WTC11 (cell line): ENCODE measurements around the gene RPS6KA5.

Experiments
- RELA ChIP-seq: sonication (generic); formaldehyde crosslinking; IDR thresholded peaks from 2 replicates; pipeline ENCODE4 v1.8.1; 2022; ENCODE audit warnings: missing genetic modification reagents, mild to moderate bottlenecking, borderline replicate concordance
- ZNF317 ChIP-seq: sonication (generic); formaldehyde crosslinking; IDR thresholded peaks from 2 replicates; pipeline ENCODE4 v1.8.1; 2023; ENCODE audit warnings: low read depth, mild to moderate bottlenecking, moderate library complexity, missing genetic modification reagents, borderline replicate concordance
- TF ChIP-seq, protein P1 (sequence below): sonication (generic); formaldehyde crosslinking; IDR thresholded peaks from 2 replicates; pipeline ENCODE4 v1.8.0; 2023; ENCODE audit warnings: mild to moderate bottlenecking, missing genetic modification reagents
- TF ChIP-seq, protein P2 (sequence below): sonication (generic); formaldehyde crosslinking; IDR thresholded peaks from 2 replicates; pipeline ENCODE4 v1.8.1; 2023; ENCODE audit warnings: mild to moderate bottlenecking, missing genetic modification reagents, borderline replicate concordance
- TF ChIP-seq, protein P3 (sequence below): sonication (generic); formaldehyde crosslinking; conservative IDR thresholded peaks from 2 replicates; pipeline ENCODE4 v1.8.1; 2022; ENCODE audit warnings: mild to moderate bottlenecking, missing genetic modification reagents

DNA sequence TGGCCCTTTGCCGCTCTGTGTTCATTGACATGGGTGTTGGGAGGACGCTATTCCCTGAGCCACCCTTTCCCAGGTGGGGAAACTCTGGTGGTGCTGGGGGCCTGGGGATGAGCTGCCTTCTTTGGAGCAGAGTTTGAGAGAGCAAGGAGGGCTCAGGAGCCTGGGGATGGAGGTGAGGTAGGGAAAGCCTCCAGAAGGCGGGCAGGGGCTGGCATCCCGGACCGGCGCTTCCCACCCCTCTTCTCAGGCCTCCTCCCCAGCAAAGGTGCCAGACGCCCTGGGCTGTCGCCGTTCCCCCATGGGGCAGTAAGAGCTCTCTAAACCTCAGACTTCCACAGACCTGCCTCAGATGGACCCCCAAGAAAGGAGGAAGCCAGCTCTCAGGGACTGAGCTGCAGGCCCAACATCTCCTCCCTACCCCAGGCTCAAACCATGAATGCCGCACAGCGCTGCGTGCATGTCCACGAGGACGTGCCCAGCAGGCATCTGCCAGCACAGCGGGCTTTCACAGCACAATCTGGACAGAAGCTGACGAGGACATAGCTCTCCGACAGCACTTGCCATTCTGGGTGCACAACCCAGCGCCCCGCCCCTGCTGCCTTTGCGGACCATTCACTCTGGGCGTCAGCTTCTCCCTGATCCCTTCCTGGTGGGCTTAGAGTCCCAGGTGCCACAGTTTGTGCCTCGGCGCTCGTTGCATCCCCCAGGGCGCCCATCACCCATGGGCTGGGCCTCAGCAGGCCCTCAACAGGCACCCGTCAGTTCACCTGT is 229.3 kb downstream of the RPS6KA5 start:
- TF ChIP-seq, protein P1, sequence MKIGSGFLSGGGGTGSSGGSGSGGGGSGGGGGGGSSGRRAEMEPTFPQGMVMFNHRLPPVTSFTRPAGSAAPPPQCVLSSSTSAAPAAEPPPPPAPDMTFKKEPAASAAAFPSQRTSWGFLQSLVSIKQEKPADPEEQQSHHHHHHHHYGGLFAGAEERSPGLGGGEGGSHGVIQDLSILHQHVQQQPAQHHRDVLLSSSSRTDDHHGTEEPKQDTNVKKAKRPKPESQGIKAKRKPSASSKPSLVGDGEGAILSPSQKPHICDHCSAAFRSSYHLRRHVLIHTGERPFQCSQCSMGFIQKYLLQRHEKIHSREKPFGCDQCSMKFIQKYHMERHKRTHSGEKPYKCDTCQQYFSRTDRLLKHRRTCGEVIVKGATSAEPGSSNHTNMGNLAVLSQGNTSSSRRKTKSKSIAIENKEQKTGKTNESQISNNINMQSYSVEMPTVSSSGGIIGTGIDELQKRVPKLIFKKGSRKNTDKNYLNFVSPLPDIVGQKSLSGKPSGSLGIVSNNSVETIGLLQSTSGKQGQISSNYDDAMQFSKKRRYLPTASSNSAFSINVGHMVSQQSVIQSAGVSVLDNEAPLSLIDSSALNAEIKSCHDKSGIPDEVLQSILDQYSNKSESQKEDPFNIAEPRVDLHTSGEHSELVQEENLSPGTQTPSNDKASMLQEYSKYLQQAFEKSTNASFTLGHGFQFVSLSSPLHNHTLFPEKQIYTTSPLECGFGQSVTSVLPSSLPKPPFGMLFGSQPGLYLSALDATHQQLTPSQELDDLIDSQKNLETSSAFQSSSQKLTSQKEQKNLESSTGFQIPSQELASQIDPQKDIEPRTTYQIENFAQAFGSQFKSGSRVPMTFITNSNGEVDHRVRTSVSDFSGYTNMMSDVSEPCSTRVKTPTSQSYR (CRISPR knock-in tag): no peak
- TF ChIP-seq ZNF317 (CRISPR knock-in tag) (no peak), RELA (no peak)
- TF ChIP-seq, protein P2, sequence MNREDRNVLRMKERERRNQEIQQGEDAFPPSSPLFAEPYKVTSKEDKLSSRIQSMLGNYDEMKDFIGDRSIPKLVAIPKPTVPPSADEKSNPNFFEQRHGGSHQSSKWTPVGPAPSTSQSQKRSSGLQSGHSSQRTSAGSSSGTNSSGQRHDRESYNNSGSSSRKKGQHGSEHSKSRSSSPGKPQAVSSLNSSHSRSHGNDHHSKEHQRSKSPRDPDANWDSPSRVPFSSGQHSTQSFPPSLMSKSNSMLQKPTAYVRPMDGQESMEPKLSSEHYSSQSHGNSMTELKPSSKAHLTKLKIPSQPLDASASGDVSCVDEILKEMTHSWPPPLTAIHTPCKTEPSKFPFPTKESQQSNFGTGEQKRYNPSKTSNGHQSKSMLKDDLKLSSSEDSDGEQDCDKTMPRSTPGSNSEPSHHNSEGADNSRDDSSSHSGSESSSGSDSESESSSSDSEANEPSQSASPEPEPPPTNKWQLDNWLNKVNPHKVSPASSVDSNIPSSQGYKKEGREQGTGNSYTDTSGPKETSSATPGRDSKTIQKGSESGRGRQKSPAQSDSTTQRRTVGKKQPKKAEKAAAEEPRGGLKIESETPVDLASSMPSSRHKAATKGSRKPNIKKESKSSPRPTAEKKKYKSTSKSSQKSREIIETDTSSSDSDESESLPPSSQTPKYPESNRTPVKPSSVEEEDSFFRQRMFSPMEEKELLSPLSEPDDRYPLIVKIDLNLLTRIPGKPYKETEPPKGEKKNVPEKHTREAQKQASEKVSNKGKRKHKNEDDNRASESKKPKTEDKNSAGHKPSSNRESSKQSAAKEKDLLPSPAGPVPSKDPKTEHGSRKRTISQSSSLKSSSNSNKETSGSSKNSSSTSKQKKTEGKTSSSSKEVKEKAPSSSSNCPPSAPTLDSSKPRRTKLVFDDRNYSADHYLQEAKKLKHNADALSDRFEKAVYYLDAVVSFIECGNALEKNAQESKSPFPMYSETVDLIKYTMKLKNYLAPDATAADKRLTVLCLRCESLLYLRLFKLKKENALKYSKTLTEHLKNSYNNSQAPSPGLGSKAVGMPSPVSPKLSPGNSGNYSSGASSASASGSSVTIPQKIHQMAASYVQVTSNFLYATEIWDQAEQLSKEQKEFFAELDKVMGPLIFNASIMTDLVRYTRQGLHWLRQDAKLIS (CRISPR knock-in tag): no peak
- TF ChIP-seq, protein P3, sequence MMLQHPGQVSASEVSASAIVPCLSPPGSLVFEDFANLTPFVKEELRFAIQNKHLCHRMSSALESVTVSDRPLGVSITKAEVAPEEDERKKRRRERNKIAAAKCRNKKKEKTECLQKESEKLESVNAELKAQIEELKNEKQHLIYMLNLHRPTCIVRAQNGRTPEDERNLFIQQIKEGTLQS (CRISPR knock-in tag): no peak
